ENCODE data around the gene TSC1. TPM values are rescaled to one million over a fixed set of nuclear protein-coding genes. Genes with fewer than 3 reads are reported as not detected.

The TSC1 gene
- total RNA-seq, 4 donors from 2014 or later, result 38.4 to 155 (median 81.6) TPM

DNA sequence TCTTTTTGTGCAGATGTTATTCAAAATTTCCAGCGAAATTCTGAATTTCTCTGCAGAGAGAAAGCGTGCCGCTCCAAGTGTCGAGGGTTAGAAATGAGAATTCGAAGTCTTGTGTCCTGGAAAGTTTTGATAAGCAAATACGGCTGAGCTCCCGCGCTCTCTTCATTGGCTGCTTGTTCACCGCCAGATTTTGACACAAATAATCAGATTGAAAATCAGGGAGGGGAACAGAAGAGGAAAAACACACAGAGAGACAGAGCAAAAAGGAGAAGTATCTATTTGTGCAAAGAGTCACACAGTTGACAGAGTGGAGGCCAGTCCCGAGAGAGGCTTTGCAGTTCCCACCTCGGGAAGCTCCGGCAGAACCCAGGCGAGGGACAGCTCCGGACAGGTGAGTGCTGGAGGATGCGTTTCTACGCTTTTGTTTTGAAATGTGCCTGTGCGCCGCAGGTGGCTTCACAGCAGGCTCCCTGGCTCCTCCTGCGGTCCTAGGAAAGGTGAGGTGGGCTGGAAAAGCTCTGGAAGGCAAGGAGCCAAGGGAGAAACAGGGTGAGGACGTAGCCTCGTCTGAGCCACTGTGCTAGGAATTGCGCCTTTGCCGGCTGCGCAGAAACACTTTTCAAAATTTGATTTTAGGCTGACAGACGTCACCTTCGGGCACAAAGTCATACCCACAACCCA lies 34.2 kb upstream of the TSC1 start, which contains the start of gene GFI1B:
Gene GFI1B, plus strand, starts transcription at position 244 of the 681 bp plus-strand sequence. CDS start 7,985 bp downstream, outside the sequence.
- no peak within 1 kb of the TSS for H3K4me3 ChIP-seq
- H3K36me3 ChIP-seq, result no peaks in the 10 kb centered on the region
- H3K27ac ChIP-seq, result no peak within 1 kb of the TSS
- no peaks in the 10 kb centered on the region for H3K9me3 ChIP-seq
- no peak for DNase-seq
- H3K27me3 ChIP-seq, result peaks cover 0 to 4% of the 10 kb centered on the region in 2 donors
- TF ChIP-seq CTCF (IDR thresholded peaks at IDR 0.05), result no peak
- TF ChIP-seq POLR2A (IDR thresholded peaks at IDR 0.05), result no peak
- H3K4me1 ChIP-seq, result peaks cover 0 to 6% (median 0%) of the 10 kb centered on the region in 4 donors

GRCh38 chr9:132978112-132978450 lies 33.7 kb upstream of the TSC1 start:
- H3K27ac ChIP-seq, result no peak overlapping the region
- no peaks in the 10 kb centered on the region for H3K36me3 ChIP-seq
- DNase-seq, result no peak
- peaks cover 0 to 6% (median 0%) of the 10 kb centered on the region in 4 donors for H3K4me1 ChIP-seq
- H3K4me3 ChIP-seq, result no peak overlapping the region
- H3K27me3 ChIP-seq, result peaks cover 0 to 4% of the 10 kb centered on the region in 2 donors
- H3K9me3 ChIP-seq, result no peaks in the 10 kb centered on the region
- TF ChIP-seq POLR2A (IDR thresholded peaks at IDR 0.05), result no peak
- no peak for TF ChIP-seq CTCF (IDR thresholded peaks at IDR 0.05)

GRCh38 chr9:132976571-132976970 lies 32.2 kb upstream of the TSC1 start:
- no peak for TF ChIP-seq POLR2A (IDR thresholded peaks at IDR 0.05)
- no peak for TF ChIP-seq CTCF (IDR thresholded peaks at IDR 0.05)
- Histone ChIP-seq H3K4me1 (peaks cover 0 to 5% (median 2%) of the 10 kb centered on the region in 4 donors), H3K27ac (no peak overlapping the region), H3K4me3 (no peak overlapping the region), H3K36me3 (no peaks in the 10 kb centered on the region), H3K9me3 (no peaks in the 10 kb centered on the region), H3K27me3 (peaks cover 0 to 4% of the 10 kb centered on the region in 2 donors)
- no peak for DNase-seq

DNA sequence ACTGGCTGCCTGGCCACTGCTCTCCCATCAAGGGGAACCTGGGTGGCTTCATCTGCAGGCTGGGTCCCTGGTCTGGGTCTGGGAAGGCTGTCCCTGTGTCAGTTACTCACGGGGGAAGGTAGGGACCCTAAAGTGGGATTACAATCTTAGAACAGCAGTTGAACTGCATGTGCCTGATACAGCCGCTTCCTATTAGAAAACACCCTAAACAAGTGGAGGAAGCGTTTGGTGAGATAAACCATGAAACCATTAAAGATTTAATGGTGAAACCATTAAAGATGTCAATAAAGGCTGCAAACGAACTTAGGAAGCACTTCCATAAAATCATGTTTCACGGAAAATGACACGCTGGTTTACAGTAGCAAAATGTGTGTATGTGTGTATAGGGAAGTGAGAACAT lies 31.5 kb upstream of the TSC1 start:
- TF ChIP-seq POLR2A (IDR thresholded peaks at IDR 0.05) (no peak), CTCF (IDR thresholded peaks at IDR 0.05) (no peak)
- Histone ChIP-seq H3K27ac (no peak overlapping the region), H3K4me1 (peaks cover 0 to 6% (median 2%) of the 10 kb centered on the region in 4 donors), H3K27me3 (peaks cover 0 to 4% of the 10 kb centered on the region in 2 donors), H3K9me3 (no peaks in the 10 kb centered on the region), H3K4me3 (no peak overlapping the region), H3K36me3 (no peaks in the 10 kb centered on the region)
- no peak for DNase-seq

- peaks cover 0 to 8% (median 2%) of the 10 kb centered on the region in 4 donors for H3K4me1 ChIP-seq
- DNase-seq, result no peak
- peaks cover 0 to 2% of the 10 kb centered on the region in 2 donors for H3K27me3 ChIP-seq
These were observed 29.3 kb upstream of the TSC1 start for GRCh38 chr9:132973713-132974112.

More at GRCh38 chr9:132973713-132974112, 29.3 kb upstream of the TSC1 start:
- H3K4me3 ChIP-seq, result no peak overlapping the region
- no peaks in the 10 kb centered on the region for H3K9me3 ChIP-seq
- no peaks in the 10 kb centered on the region for H3K36me3 ChIP-seq
- no peak overlapping the region for H3K27ac ChIP-seq
- no peak for TF ChIP-seq CTCF (IDR thresholded peaks at IDR 0.05)
- no peak for TF ChIP-seq POLR2A (IDR thresholded peaks at IDR 0.05)

All from Peyer's patch (tissue), 4 donors.